ENCODE data around the gene SNX8.

The SNX8 gene

DNA sequence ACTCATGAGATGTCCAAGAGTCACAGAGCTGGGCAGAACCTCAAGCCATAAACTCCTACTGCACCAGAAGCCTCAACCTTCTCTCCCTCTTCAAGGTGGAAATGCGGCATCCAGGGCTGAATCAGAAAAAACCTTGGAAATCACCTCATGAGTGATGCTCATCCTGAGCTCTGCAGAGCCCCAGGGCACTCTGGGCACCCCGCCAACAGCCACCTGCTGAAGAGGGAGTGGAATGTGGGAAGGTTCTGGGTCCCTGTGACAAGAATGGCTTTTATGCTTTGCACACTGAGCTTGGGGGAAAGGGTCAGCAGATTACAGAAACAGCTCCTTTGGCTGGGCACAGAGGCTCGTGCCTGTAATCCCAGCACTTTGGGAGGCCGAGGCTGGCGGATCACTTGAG is 53.4 kb downstream of the SNX8 start:
- peak; percentile 89 for DNase-seq (ENCODE audit: low spot score)

GRCh38 chr7:2259480-2259879 is 54.8 kb downstream of the SNX8 start:
- DNase-seq (ENCODE audit: low spot score) = no peak

DNA sequence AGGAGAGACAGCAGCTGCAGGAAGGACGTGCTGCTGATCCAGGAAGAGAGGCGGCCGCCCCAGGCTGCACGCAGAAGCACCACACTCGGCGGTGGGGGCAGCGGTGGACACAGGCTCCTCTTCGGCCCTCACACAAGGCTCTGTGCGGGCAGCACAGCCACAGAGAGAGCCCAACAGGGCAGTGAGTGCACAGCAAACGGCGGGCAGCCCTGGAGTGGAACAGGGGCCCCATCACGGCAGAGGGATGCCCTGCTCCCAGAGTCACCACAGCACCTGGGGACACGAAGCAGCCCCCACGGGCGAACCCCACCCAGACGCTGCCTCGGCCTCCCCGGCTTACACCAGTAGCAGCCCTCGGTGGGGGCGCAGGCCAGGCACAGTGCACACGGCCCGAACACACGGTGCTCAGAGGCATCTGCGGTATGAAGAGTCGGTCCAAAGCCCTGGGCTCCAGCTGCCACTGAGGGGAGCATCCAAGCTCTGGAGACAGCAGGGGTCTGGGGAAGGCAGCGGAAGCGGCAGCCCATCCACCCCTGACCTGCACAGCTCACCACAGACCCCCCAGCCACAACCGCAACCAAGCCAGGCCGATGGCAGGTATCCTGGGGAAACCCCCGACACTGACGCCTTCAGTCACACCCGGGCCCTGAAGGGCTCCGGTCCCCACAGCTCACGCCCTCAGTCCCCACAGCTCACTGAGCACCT is 55.4 kb downstream of the SNX8 start:
- no peak for DNase-seq (ENCODE audit: low spot score)

GRCh38 chr7:2257651-2258050 is 56.6 kb downstream of the SNX8 start:
- no peak for DNase-seq (ENCODE audit: low spot score)

- DNase-seq (ENCODE audit: low spot score) = no peak
Observed at GRCh38 chr7:2257046-2257551, 57.1 kb downstream of the SNX8 start.

DNA sequence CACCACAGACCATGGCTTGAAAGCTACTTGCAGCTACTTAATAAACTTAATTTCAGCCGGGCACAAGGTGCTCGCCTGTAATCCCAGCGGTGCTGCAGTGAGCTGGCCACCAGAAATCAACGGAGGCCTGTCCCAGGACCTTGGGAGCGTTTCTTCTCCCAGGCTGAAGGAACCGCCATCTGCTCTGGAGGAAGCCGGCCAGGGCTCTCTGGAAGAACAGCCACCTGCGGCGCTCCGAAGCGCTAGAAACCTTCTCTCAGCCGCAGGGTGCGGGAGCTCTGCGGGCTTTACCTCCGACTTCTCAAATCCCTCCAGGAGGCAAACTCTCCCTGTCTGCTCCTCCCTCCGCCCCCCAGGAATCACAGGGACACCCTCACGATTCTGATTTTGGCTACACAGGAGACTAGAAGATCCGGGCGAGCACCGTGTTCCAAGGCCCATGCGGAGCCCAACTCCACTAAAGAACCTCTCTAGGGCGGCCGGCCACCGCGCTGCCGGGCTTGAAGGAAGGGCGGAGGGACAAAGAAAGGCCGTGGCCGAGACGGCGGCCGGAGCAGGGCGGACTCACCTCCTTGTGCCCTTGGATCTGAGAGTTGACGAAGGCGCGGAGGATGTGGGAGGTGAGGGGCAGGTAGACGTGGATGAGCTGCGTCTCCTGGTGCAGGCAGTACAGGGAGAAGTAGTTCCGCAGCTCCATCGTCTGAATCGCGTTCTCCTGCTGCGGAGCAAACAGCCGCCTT is 57.8 kb downstream of the SNX8 start:
- DNase-seq (ENCODE audit: low spot score) = no peak

DNA sequence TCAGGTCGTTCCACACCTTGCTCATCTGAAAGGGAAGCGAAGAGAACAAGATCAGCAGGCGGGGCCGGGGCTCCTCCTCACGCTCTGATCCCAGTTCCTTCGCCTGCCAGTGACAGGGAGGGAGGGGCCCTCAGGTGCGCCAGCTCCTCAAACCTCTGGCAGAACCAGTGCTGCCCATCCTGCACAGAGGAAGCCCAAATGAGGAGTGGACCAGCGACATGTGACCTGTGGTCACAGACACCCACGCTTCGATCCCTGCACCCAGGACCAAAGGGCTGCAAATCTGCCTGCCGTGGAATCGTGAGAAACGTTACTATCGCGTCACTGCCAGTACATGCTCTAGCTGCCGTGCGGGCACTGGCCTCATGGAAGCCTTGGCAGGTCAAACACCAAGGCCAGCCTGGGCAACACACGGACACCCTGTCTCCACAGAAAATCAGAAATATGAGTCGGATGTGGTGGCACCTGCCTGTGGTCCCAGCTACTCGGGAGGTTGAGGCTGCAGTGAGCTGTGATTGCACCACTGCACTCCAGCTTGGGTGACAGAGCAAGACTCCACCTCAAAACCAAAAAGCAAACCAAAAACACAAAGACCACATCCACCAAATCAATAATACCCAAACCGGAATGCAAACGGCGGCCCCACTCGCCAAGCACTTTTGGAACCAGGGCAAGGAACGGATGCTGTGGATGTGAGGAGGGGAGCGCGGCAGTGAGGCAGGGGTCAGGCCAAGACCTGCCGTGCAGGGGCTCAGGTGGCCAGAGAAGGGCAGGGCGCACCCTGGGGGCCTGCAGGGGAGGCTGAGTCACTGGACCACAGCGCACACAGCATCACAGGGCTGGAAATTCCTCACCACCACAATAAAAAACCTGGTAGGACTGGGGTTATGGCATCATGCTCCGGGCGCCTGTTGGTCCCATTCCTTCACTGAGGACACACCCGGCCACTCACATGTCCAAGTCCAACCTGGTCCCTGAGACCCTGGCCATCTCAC is 58.8 kb downstream of the SNX8 start:
- peak; percentile 6 for DNase-seq (ENCODE audit: low spot score)

- DNase-seq (ENCODE audit: low spot score) = no peak
Observed at GRCh38 chr7:2254429-2255144, 59.7 kb downstream of the SNX8 start.

- DNase-seq (ENCODE audit: low spot score) = no peak
Observed at GRCh38 chr7:2253525-2254244, 60.6 kb downstream of the SNX8 start.

GRCh38 chr7:2253021-2253420 is 61.2 kb downstream of the SNX8 start:
- no peak for DNase-seq (ENCODE audit: low spot score)

DNA sequence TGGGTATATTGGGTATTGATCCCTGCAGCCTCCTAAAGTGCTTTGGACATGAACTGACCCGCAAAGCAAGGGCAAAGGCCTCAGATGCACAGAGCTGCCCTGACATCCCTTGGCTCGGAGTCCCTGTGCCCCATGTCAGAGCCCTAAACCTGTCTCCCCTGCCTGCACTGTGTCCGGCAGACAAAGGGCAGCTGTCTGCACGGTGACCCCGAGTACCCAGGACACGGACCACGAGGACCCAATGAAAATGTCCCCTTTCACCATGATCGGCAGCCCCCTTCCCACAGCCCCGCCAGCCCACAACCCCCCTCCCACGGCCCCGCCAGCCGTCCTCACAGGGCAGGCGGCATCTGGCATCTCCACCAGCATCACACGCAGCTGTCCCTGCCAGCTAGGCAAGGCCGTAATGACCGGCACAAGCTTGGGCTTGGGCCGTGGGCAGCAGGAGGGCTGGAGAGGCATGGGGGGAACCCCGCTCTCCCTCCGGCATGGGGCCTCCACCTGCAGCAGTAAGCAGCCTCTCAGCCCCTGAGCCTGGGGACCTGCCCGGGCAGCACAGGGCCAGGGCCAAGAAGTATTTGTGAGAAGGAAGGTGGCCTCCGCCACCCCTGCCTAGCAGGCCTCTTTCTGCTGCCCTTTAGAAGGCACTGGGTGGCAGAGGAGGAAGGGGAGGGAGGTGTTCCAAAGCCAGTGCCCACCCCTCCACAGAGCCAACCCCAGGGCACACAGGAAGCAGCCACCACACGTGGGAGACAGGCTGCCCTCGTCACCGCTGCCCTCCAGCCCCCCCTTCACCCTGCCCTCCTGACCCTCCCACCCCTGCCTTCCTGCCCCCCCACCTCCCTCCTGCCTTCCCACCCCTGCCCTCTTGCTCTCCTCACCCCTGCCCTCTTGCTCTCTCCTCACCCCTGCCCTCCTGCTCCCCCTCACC is 62.1 kb downstream of the SNX8 start:
- no peak for DNase-seq (ENCODE audit: low spot score)

DNA sequence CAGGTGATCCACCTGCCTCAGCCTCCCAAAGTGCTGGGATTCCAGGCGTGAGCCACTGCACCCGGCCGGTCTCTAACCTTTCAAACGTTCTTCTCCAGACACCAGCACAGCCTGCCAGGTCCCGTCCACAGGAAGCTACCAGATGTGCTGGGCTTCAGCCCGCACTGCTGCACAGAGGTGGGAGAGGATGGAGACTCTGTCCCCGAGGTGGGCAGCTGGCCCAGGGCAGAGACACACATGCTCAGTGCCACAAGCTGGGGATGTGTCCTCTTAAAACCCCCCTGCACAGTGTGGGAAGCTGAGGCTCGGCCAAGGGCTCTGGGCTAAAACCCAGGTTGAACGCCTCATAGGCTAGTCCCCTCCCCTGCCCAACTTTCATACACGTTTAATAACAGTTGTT is 62.9 kb downstream of the SNX8 start:
- no peak for DNase-seq (ENCODE audit: low spot score)

DNA sequence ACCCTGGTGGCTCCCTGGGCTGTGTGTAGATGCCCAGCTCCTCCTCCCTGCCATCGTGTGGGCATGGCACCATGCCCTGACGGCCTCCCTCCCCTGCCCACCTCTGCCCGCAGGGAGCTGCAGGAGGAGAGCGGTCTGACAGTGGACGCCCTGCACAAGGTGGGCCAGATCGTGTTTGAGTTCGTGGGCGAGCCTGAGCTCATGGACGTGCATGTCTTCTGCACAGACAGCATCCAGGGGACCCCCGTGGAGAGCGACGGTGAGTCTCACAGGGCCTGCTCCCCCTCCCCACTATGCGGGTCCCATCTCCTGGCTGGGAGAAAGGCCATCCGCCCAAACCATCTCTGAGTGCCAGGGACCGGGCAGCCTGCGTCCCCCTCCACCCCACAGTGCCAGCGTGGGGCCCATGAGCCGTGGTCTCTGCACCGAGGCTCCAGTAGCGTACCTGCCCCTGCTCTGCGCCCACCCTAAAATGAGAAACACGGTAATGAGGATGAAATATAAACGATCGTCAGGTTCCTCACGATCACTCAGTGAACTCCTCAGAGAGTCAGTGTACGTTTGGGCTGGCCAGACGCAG is 64.4 kb downstream of the SNX8 start:
- DNase-seq (ENCODE audit: low spot score) = no peak

GRCh38 chr7:2248984-2249694 is 65.1 kb downstream of the SNX8 start:
- peak; percentile 60 for DNase-seq (ENCODE audit: low spot score)

GRCh38 chr7:2247141-2247995 is 66.9 kb downstream of the SNX8 start:
- DNase-seq (ENCODE audit: low spot score) = peak; percentile 19

GRCh38 chr7:2245883-2246675 is 68.2 kb downstream of the SNX8 start:
- no peak for DNase-seq (ENCODE audit: low spot score)

- no peak for DNase-seq (ENCODE audit: low spot score)
Observed at GRCh38 chr7:2244404-2244995, 69.7 kb downstream of the SNX8 start.
